Stimulated activated CD8-positive, alpha-beta memory T cell treated with anti-CD3 and anti-CD28 coated beads, Interleukin-15, amount 100 ng/mL, for 24 hours (primary cell): Measurements from ENCODE around the gene AMH.

Experiments used
- DNase-seq: peaks from one replicate; pipeline ENCODE4 v3.0.0-alpha.2; 2020; ENCODE audit warnings: low read depth

The AMH gene

DNA sequence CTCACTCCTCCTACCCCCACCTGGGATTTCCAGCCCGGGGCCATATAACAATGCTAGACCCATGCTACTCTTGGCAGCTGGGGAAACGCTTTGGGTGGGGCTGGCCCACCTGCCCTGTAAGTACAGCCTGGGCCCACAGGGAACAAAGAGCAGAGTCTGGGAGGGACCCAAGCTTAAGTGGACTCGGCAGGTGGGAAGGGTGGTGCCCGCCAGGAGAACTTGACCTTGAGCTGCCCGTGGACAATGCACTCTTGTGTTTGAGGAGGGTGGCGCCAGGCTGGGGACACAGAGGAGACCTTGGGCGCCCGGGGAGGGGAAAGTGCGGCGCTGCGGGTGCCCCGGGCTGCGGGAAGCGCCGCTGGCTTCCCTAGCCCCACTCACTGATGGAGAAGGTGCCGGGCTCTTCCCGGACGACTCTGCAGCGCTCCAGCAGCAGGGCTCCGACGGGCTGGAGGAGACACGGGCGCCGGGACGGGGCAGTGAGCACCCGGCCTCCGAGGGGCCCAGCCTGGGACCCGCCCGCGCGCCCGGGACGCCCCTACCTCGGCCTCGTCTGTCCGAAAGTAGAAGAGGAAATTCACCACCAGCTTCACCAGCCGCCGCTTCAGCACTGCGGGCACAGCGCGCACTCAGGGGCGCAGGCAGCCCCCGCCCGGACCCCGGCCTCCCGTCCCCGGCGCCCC lies 13.6 kb upstream of the AMH start:
- no peak for DNase-seq

DNA sequence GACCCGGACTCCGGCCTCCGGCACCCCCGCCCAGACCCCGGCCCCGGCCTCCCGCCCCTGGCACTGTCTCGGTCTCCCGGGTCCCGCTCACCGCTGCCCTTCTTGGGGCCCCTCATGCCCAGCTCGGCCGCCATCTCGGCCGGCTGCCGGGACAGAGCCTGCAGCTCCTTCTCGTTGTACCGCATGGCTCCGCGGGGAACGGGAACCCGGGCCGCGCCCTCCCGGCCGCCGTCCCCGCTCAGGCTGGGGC lies 13.1 kb upstream of the AMH start:
- DNase-seq: no peak

DNA sequence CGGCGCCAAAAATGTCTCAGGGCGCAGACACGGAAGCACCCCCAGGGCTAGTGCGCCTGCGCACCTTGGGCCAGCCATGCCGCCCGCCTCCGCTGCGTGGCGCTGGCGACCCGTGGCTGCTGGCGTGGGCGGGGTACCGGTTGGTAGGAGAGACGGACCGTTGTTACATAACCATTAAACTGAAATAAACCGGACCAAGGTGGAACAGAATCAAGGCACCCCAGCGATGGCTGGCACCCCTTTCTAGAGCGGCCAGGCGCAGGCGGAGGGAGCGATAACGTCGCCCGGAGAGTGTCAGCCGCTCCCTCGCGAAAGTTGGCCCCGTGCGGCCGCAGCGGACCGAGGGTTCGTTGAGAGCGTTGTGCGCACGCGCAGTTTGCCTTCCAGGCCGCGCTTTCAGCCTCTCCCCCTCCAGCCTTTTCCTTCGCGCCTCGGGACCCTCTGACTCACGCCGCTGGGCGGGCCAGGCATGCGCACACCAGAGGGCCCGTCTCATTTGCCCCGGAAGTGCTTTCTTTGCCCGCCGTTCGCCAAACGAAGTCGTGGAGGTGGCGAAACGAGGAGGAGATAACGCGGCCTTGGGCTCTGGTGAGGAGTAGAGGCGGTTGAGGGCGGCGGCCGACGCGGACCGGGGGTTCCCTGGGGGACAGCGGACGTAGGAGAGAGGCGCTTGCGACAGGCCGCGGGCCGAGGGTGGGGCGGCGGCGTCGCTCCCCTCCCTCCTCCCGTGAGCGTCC lies 12.6 kb upstream of the AMH start, which contains the start of the genes PLEKHJ1 and SF3A2:
Gene PLEKHJ1, minus strand, starts transcription at position 16 of the 737 bp plus-strand sequence. CDS start 81 bp downstream, outside the sequence.
Gene SF3A2, plus strand, starts transcription at position 511 of the 737 bp plus-strand sequence. CDS start 6,595 bp downstream, outside the sequence.
- DNase-seq: peak; percentile 98

DNA sequence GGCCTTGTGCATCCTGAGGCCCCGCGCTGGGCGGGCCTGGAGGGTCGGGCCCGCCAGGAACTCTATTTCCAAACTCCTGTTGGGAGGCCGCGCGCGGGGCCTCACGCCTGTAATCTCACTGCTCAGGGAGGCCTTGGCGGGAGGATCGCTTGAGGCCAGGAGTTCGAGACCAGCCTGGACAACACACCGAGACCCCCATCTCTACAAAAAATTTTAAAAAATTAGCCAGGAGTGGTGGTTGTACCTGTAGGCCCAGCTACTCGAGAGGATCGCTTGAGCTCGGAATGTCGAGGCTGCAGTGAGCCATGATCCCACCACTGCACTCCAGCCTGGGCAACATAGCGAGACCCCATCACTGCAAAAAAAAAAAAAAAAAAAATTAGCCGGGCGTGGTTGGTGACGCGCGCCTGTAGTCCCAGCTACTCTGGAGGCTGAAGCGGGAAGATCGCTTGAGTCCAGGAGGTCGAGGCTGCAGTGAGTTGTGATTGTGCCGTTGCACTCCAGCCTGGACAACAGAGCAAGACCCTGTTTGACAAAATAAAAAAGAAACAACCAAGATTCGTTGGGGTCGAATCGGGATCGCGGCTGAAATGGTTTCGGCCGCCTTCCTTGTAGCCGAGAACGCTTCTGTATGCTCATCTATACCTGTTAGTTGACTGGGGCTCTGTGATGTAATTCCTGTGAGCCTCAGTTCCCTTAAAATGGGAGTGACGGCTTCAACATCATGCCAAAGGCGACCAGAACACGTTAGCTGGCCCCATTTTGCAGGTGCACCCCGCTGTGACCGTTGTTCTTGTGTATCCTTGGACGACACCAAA lies 11.9 kb upstream of the AMH start:
- DNase-seq: no peak

DNA sequence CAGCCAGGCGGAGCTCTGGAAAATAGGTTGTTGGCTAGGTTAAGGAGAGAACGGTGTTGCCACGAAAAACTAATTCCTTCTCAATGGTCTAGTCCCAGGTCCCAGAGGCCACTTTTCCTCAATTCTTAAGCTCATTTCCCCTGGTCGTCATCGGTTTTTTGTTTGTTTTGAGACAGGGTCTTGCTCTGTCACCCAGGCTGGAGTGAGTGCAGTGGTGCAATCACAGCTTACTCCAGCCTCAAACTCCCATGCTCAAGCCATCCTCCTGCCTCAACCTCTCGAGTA lies 11.3 kb upstream of the AMH start:
- no peak for DNase-seq

DNA sequence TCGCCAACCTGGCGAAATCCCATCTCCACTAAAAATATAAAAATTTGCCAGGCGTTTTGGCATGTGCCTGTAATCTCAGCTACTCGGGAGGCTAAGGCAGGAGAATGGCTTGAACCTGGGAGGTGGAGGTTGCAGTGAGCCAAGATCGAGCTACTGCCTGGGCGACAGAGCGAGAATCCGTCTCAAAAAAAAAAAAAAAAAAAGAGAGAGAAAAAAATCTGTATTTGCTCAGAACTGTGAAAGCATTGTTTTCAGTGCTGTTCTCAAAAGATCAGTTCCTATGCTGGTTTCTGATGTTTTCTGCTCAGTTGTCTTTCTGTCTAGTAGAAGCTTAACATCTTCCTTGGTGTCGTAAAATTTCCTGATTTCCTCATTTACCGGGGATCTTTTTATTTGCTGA lies 9.9 kb upstream of the AMH start:
- DNase-seq: no peak

DNA sequence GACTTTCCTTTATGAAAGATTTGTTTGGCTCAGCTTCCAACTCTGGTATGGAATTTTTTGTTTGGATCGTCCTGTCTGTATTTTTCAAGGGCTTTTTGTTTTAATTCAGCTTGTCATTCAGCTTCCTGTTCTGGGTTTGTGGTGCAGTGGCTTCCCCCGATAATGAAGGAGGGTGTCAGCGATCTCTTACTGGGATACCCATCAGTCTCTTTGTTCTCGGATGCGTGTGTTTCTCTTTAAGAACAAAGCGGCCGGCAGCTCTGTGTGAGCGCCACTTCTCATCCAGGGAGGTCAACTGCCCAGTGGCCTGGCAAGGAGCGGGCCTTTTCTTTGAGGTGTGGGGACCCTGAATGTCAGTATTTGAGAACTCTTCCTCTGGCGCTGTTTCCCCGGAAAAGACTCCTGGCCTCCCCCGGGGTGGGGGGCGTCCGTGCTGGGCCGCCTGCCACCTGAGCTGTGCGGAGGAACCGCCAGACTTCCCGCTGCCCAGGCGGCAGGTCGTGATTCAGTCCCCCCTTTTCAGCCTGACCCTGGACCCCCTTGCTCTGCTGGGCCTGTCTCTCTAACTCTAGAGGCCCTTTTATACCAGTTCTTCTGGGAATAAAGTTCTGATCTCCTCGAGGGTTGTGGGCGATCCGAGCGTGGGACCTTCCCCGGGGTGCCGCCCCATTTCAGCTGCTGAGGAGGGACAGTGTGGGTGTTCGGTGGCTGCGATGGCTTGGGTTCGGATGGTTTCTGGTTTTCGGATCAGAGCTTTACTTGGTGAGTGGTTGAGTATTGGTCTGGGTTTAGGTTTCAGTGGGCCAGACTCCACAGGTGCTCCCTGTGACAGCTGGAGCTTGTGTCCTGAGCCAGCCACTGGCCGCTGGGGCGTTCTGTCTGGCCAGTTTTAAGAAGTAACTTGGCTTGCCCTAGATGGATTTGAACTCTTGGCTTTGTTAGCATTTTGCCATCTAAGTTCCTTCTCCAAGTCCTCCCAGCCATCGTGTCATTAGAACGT lies 9.1 kb upstream of the AMH start:
- no peak for DNase-seq

DNA sequence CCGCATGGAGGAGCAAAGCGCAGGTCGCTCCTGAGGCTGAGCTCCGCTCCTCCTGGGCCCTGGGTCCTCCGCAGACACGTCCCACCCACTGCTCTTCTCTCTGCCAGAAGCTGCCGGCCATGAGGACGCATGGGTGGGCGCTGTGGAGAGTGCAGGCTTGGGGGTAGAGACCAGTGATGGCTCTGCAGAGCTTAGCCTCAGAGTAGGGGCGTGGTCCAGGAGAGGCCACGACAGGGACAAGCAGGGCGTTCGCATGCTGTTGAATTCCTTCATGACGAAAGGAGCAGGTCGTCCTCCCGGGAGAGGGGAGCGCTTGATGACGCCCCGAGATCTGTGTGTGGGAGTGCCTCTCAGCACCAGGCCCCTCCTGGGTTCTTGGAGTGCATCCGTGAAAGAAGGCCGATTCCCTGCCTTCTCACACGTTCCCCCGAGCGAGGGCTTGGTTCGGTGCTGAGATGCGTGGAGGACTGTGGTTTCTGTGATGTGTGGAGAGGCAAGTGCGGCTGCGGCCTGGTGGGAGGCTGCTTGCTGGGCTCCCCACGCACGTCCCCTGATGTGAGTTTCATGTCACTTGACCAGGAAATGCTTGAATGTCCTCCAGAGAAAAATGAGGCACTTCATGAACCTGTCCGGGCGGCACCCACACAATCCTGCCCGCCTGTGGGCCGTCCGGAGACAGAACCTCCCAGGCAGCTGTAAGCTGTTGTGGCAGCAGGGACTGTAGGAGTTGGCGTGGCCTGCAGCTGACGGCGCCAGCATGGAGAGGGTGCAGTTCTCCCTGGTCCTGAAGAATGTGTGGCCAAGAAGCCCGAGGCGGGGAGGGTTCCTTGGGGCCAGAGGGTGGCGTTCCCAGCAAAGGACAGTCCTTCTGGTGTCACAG lies 8.0 kb upstream of the AMH start:
- no peak for DNase-seq

DNA sequence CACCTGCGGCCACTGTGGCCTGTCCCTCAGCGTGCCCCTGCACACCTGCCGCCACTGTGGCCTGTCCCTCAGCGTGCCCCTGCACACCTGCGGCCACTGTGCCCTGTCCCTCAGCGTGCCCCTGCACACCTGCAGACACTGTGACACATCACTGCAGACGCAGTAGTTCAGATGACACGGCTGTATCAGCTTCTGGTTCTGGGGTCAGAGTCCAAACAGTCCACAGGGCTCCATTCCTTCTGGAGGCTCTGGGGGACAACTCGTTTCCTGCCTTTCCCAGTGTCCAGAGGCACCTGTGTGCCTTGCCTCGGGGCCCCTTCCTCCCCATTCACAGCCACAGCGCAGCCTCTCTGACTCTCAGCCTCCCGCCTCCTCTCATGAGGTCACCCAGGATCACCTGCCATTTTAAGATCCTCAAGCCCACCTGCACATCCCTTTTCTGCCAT lies 7.0 kb upstream of the AMH start:
- no peak for DNase-seq

DNA sequence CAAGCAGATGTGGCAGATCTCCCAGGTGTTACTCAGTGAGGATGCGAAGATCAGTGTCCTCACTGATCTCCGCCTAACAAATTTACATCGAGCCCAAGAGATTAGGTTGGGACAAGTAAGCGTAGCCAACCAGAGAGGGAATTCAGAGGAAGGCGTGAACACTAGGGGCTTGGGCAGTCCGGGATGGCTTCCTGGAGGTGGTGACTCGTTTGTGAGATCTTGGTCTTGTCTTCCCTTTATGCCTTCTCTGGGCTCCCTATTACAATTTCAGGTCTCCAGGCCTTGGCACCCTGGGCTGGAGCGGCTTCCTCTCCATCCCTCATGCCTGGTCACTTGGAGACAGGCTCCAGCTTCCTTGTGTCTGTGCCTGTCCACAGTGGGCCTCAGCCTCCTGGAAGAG lies 6.3 kb upstream of the AMH start:
- DNase-seq: no peak

DNA sequence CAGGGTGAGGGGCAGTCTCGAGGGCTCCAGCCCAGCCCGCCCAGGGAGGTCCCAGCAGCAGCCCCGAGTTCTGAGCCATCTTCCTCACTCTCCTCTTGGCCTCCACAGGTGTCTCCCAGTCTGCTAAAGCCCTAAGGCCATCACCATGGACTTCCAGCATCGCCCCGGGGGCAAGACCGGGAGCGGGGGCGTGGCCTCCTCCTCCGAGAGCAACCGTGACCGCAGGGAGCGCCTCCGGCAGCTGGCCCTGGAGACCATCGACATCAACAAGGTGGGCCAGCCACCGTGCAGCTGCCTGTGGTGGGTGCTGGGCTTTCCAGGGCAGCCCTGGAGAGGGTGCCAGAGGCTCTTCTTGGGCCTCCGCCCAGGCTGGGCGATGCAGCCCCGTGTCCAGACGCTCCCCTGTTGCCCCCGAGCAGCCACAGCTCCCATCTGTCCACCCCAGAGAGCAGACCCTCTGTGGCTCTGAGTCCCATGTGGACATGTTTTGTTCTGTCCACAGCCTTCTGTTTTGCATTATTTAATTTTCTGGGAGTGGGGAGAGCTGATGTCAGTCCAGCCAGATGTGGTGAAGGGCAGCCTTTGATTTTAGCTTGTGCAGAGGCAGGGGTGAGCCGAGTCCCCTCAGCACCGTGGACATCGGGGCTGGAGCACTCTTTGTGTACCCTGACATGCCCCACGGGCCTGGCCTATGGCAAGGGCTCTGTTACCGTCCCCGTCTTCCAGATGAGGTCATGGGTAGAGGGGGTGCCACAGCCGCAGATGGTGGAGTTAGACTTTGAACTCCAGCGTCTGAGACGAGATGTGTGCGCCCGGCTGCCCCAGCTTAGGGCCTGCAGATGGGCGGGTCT lies 5.6 kb upstream of the AMH start:
- DNase-seq: no peak

DNA sequence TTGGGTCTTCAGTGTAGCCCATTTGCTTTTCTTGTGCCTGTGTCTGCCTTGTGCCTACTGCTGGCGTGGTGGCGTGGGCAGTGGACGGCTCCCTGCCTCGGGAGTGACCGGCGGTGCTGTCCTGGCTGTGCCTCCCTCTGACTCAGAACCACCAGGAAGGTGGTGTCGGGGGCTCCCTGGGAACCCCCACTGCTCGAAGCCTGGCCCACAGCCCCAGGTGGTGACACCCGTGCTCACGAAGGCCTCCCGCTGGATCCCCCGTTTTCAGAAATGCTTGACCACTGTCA lies 5.1 kb upstream of the AMH start:
- no peak for DNase-seq

DNA sequence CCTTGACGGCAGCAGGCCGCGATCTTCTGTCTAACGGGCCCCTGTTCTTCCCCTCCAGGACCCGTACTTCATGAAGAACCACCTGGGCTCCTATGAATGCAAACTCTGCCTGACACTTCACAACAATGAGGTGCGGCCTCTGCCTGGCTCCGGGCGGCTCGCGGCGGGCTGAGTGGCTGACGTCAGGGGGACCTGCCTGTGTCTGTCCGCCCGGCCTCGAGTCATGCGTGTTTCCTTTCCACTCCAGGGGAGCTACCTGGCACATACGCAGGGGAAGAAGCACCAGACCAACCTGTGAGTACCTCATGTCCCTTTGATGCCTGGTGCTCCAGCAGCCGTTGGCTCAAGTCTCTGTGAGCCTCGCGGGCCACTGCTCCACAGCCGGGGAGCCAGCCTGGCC lies 4.6 kb upstream of the AMH start:
- no peak for DNase-seq

DNA sequence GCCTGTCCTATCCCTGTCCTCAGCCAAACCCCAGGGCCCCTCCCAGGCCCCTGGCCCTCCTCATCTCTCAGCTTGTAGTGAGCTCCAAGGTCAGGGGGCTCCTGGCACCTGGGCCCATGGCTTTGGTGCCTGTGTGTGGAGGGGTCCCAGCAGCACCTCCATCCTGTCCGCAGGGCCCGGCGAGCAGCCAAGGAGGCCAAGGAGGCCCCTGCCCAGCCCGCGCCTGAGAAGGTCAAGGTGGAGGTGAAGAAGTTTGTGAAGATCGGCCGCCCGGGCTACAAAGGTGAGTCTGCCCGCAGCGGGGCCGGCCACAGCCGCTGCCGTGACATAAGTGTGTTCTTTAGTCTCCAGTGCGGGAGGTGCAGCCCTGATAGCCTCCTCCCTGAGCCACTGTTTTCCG lies 3.9 kb upstream of the AMH start:
- DNase-seq: no peak

DNA sequence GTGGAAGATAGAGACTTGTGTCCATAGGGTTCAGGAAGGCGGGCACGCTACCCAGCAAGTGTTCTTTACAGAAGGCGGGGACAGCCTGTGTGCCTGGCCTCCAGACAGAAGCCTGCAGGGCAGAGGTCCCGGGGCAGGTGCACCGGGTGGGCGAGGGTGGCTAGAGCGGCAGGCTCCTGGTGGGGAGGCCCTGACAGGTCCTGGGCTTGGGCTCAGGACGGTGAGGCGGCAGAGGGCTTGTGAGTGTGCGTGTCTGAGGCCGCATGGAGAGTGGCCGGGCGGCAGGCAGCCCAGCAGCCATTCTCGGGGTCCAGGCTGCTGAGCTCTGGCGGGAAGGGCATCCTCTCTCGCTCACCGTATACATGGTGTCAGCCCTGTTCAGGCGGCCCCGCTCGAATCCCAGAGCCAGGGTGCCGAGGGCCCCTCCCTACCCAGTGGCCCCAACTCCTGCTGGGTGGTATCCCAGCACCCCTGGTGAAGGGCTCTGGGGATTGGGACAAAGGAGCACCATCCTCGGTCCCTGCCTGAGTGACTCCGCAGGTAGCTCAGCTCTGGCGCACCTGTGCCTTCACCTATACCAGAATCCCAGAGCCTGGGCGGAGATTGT lies 3.0 kb upstream of the AMH start:
- no peak for DNase-seq

DNA sequence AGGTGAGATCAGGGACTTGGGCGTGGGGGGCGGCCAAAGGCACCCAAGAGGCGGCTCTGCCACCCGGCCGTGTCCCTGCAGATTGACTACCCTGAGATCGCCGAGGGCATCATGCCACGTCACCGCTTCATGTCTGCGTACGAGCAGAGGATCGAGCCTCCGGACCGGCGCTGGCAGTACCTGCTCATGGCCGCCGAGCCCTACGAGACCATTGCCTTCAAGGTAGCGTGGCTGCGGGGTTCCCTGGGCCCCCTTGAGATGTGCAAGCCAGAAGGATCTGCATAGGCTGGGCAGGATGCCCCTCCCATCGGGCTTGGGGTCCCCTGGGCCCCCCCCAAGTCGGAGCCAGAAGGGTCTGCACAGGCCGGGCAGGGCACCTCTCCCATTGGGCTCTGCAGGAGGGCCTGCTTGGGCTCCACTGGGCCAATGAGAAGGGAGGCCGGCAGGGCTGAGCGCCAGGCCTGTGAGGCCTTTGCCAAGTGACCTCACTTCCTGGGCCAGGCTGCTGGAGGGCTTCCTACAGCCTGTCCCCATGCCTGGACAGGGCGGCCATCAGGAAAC lies 2.2 kb upstream of the AMH start:
- DNase-seq: no peak

DNA sequence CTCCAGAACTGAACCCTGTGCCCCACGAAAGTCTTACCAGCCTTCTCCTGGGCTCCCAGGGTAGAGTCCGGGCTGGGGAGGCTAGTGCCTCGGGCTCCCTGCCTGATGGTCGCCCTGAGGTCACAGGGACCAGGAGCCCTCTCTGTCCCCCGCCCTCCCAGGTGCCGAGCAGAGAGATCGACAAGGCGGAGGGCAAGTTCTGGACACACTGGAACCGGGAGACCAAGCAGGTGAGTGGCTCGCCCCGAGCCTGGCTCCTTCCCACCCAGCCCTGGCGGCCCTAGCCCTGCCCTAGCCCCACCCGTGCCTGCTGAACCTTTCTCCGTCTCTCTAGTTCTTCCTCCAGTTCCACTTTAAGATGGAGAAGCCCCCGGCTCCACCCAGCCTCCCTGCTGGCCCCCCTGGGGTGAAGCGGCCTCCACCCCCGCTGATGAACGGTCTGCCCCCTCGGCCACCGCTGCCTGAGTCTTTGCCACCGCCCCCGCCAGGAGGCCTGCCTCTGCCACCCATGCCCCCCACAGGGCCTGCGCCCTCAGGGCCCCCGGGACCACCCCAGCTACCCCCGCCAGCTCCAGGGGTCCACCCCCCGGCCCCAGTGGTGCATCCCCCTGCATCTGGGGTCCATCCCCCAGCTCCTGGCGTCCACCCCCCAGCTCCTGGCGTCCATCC lies 1.6 kb upstream of the AMH start:
- no peak for DNase-seq

DNA sequence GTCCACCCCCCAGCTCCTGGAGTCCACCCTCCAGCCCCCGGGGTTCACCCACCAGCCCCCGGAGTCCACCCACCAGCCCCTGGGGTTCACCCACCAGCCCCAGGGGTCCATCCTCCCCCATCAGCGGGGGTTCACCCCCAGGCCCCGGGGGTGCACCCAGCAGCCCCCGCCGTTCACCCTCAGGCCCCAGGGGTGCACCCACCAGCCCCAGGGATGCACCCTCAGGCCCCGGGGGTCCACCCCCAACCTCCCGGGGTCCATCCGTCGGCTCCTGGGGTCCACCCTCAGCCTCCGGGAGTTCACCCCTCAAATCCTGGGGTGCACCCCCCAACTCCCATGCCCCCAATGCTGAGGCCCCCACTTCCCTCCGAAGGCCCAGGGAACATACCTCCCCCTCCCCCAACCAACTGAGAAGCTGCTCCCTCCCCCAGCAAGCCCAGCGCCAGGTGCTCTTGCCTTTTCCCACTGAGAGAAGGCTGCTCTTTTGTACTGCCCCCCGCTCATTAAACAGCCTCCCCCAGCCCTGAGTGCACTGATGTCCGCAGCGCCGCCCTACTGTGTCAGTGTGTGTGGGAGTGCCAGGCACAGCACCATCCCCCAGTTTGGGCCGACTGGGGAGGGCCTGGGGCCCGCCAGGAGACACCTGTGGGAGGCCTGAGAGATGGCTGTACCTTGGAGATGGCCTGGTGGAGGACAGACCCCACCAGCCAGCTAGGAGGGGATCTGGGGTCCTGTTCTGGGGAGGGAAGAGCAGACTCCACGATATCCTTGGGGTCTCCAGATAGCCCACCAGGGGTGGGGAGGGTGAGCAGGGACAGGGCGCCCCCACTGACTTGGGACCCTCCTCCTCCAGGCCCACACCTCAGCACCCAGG lies 750 bp upstream of the AMH start:
- DNase-seq: no peak
